ENCODE measurements around the gene NUCKS1. TPM values are rescaled to one million over a fixed set of nuclear protein-coding genes. Genes with fewer than 3 reads are reported as not detected.

Gene NUCKS1
- total RNA-seq, 2 experiments from 2014 or later: 152 to 287 TPM

DNA sequence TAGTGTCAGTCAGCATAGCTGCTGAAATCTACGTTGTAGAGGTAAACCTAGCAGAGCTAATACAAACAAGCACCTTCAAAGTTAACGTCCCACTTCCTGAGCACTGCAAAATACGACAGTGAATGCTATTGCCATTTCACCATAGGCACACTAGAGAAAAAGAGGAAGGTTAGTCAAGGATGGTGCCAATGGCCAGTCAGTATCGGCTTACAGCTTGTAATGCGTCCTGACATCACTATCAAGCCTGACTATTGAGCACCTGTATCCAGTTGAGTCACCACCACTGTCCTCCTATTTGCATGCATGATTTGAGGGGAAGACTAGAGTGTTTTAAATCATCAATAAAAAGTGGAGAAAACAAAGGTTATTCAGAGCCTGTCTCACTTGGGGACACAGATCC is 34.4 kb downstream of the NUCKS1 start:
- no peaks in the 10 kb centered on the region for H3K9me3 ChIP-seq (ENCODE audit: low read length)
- H3K4me1 ChIP-seq (ENCODE audit: insufficient read depth, low read length, poor library complexity, severe bottlenecking): peaks cover 8% of the 10 kb centered on the region
- H4K20me1 ChIP-seq (ENCODE audit: insufficient read depth, low read length): peaks cover 3% of the 10 kb centered on the region; the same call in 1 of the 2 replicates
- no peak overlapping the region for H2AFZ ChIP-seq (ENCODE audit: low read length)
- no peak overlapping the region for H3K27ac ChIP-seq (ENCODE audit: low read depth, low read length, poor library complexity, severe bottlenecking)
- CTCF ChIA-PET (ENCODE audit: unreplicated experiment): interaction anchor here (2.2 kb wide), 1 partner anchor 57 kb away, joined by 11 read pairs; no protein-coding TSS in a partner anchor
- H3K4me3 ChIP-seq (ENCODE audit: low read depth, low read length, poor library complexity, severe bottlenecking): no peak overlapping the region
- DNase-seq (ENCODE audit: low spot score): no peak
- H3K9me2 ChIP-seq (ENCODE audit: insufficient read depth, low read length): no peaks in the 10 kb centered on the region
- H3K36me3 ChIP-seq (ENCODE audit: insufficient read depth, low read length): peaks cover 81% of the 10 kb centered on the region
- POLR2A ChIA-PET: interaction anchor here (0.6 to 2.0 kb wide), 5 partner anchors 9 to 57 kb away, joined by 3 to 8 read pairs (median 3); no protein-coding TSS in a partner anchor
- intact Hi-C loops (cut with micrococcal nuclease; ENCODE audit: unreplicated experiment): no loop called here
- BruUV-seq (replicated peaks): no TSS peak
- H3K4me2 ChIP-seq (ENCODE audit: low read length): no peak overlapping the region
- TF ChIP-seq, protein P1, sequence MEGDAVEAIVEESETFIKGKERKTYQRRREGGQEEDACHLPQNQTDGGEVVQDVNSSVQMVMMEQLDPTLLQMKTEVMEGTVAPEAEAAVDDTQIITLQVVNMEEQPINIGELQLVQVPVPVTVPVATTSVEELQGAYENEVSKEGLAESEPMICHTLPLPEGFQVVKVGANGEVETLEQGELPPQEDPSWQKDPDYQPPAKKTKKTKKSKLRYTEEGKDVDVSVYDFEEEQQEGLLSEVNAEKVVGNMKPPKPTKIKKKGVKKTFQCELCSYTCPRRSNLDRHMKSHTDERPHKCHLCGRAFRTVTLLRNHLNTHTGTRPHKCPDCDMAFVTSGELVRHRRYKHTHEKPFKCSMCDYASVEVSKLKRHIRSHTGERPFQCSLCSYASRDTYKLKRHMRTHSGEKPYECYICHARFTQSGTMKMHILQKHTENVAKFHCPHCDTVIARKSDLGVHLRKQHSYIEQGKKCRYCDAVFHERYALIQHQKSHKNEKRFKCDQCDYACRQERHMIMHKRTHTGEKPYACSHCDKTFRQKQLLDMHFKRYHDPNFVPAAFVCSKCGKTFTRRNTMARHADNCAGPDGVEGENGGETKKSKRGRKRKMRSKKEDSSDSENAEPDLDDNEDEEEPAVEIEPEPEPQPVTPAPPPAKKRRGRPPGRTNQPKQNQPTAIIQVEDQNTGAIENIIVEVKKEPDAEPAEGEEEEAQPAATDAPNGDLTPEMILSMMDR (conservative IDR thresholded peaks at IDR 0.05; ENCODE audit: low read length): no peak
- no peak for TF ChIP-seq EZH2phosphoT487 (IDR thresholded peaks at IDR 0.05; ENCODE audit: borderline replicate concordance, low read depth, low read length)
- no peaks in the 10 kb centered on the region for H3K79me2 ChIP-seq (ENCODE audit: insufficient read depth, low read depth, low read length)

DNA sequence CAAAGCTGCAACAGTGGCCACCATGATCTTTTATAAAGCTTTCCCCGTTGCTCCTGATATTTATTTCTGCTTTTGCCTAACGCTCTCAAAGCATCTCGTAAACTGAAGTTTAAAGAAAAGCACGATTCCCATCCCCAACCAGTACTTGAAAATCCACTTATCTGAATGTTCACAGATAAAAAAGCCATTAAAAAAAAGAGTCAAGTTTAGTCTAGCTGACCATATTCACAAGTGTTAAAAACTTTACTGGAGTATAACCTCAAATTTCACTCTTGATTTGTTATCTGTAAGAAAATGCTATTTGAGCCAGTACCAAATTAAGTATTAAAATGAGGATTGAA is 35.1 kb downstream of the NUCKS1 start:
- H4K20me1 ChIP-seq (ENCODE audit: insufficient read depth, low read length): peaks cover 5% of the 10 kb centered on the region; the same call in 1 of the 2 replicates
- no peak for TF ChIP-seq EZH2phosphoT487 (IDR thresholded peaks at IDR 0.05; ENCODE audit: borderline replicate concordance, low read depth, low read length)
- TF ChIP-seq, protein P1 (conservative IDR thresholded peaks at IDR 0.05; ENCODE audit: low read length): no peak
- H3K36me3 ChIP-seq (ENCODE audit: insufficient read depth, low read length): peaks cover 81% of the 10 kb centered on the region
- CTCF ChIA-PET (ENCODE audit: unreplicated experiment): interaction anchor here (2.2 kb wide), 1 partner anchor 56 kb away, joined by 11 read pairs; no protein-coding TSS in a partner anchor
- no peaks in the 10 kb centered on the region for H3K79me2 ChIP-seq (ENCODE audit: insufficient read depth, low read depth, low read length)
- H3K9me3 ChIP-seq (ENCODE audit: low read length): no peaks in the 10 kb centered on the region
- no TSS peak for BruUV-seq (replicated peaks)
- H3K9me2 ChIP-seq (ENCODE audit: insufficient read depth, low read length): no peaks in the 10 kb centered on the region
- H2AFZ ChIP-seq (ENCODE audit: low read length): no peak overlapping the region
- H3K27ac ChIP-seq (ENCODE audit: low read depth, low read length, poor library complexity, severe bottlenecking): no peak overlapping the region
- intact Hi-C loops (cut with micrococcal nuclease; ENCODE audit: unreplicated experiment): loop anchor here (5.0 kb wide), 1 partner anchor 188 kb away; no protein-coding TSS in a partner anchor
- no peak overlapping the region for H3K4me3 ChIP-seq (ENCODE audit: low read depth, low read length, poor library complexity, severe bottlenecking)
- DNase-seq (ENCODE audit: low spot score): no peak
- POLR2A ChIA-PET: interaction anchor here (0.5 to 2.0 kb wide), 7 partner anchors 9 to 65 kb away, joined by 3 to 8 read pairs (median 4); no protein-coding TSS in a partner anchor
- no peak overlapping the region for H3K4me2 ChIP-seq (ENCODE audit: low read length)
- peaks cover 10% of the 10 kb centered on the region for H3K4me1 ChIP-seq (ENCODE audit: insufficient read depth, low read length, poor library complexity, severe bottlenecking)

DNA sequence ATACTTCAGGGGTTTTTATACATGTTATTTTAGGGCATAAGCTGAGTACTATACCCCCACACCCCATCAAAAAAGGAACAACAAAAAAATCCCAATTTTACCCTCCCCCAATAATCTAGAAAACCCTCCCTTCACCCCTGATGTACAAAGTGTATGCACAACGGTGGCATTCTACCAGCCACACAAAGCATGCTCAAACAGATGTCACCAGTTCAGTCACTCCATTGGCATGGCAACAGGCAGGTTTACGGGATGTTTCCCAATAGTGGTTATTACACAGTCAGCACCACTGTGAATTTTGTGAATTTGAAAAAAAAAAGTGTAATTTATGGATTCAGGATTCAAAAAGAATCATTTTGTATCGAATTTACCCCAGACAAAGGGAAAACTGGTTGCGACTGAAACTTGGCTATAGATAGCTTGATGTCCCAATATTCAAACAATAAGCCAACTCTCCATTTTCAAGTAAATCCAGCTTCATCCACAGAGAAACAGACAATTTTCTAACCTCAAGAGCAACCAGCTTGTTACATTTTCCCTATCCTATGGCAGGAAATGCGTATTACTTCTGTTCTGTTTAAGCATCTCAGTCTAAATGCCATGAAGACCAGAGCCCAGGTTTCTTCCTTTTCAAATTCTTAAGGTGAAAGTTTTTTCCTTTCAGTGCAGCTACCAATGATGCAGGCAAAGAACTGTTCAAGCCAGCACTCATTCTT is 35.6 kb downstream of the NUCKS1 start:
- DNase-seq (ENCODE audit: low spot score): no peak
- CTCF ChIA-PET (ENCODE audit: unreplicated experiment): interaction anchor here (2.2 kb wide), 1 partner anchor 55 kb away, joined by 11 read pairs; no protein-coding TSS in a partner anchor
- Histone ChIP-seq H4K20me1 (ENCODE audit: insufficient read depth, low read length) (peaks cover 5% of the 10 kb centered on the region; the same call in 1 of the 2 replicates), H3K9me3 (ENCODE audit: low read length) (no peaks in the 10 kb centered on the region), H3K79me2 (ENCODE audit: insufficient read depth, low read depth, low read length) (no peaks in the 10 kb centered on the region), H3K4me2 (ENCODE audit: low read length) (no peak overlapping the region), H3K4me1 (ENCODE audit: insufficient read depth, low read length, poor library complexity, severe bottlenecking) (peaks cover 10% of the 10 kb centered on the region), H3K9me2 (ENCODE audit: insufficient read depth, low read length) (no peaks in the 10 kb centered on the region), H2AFZ (ENCODE audit: low read length) (no peak overlapping the region), H3K27ac (ENCODE audit: low read depth, low read length, poor library complexity, severe bottlenecking) (no peak overlapping the region), H3K4me3 (ENCODE audit: low read depth, low read length, poor library complexity, severe bottlenecking) (no peak overlapping the region), H3K36me3 (ENCODE audit: insufficient read depth, low read length) (peaks cover 80% of the 10 kb centered on the region)
- POLR2A ChIA-PET: interaction anchor here (0.5 to 2.0 kb wide), 9 partner anchors 10 to 55 kb away, joined by 3 to 8 read pairs (median 4); no protein-coding TSS in a partner anchor
- intact Hi-C loops (cut with micrococcal nuclease; ENCODE audit: unreplicated experiment): loop anchor here (5.0 kb wide), 1 partner anchor 187 kb away; no protein-coding TSS in a partner anchor
- TF ChIP-seq, protein P1 (conservative IDR thresholded peaks at IDR 0.05; ENCODE audit: low read length): no peak
- no peak for TF ChIP-seq EZH2phosphoT487 (IDR thresholded peaks at IDR 0.05; ENCODE audit: borderline replicate concordance, low read depth, low read length)
- BruUV-seq (replicated peaks): no TSS peak
